GM20000 (cell line): ENCODE measurements around the gene HOXC10.

Experiments used
- DNase-seq: peaks from one replicate; pipeline ENCODE4 v3.0.0; 2012; ENCODE audit warnings: low spot score
- TF ChIP-seq, protein P1 (sequence below): IDR thresholded peaks from 2 replicates; pipeline ENCODE4 v1.5.1; 2012; ENCODE audit warnings: mild to moderate bottlenecking, control low read depth; ENCODE audit errors: extremely low read depth, missing control alignments

Gene HOXC10

DNA sequence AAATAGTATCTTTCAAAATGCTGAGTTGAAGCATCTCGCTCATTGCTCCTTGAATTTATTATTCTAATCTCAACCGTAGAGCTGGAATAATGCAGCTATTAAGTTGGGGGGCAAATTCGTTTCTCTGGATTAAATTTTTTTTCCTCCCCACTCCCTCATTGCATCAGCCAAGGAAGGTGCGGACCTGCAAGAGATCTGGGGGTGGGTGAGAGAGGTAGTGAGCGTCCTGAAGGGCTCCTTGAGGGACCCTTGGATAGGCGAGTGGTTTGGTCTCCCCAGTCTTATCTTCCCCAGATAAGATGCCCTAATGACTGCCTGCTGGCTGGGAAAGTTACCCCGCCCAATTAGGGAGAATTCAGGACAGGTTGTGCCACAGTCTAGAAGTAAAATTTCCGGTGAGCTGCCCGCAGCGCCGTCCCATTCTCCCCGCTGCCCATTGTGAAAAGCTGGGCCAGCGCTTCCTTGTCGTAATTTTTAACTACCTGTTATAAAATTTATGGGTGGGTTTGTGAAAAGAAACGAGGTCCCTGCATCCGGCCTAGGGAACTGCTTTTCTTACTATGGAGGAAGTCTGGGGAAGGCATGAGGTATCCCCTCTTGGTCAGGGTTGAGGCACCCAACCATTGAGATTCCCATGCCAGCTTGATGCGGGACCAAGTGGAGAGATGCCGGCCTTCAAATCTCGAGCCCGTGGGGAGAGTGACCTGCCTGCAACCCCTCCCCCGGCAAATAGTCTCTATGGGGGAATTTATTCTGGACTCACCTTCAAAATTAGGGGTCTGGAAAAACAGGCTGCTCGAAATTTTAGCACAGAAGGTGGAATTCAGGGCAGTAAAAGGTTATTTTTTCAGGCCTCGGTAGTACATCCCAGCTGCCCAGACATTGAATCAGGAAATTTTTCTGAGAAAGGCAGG is 30.3 kb downstream of the HOXC10 start:
- TF ChIP-seq, protein P1, sequence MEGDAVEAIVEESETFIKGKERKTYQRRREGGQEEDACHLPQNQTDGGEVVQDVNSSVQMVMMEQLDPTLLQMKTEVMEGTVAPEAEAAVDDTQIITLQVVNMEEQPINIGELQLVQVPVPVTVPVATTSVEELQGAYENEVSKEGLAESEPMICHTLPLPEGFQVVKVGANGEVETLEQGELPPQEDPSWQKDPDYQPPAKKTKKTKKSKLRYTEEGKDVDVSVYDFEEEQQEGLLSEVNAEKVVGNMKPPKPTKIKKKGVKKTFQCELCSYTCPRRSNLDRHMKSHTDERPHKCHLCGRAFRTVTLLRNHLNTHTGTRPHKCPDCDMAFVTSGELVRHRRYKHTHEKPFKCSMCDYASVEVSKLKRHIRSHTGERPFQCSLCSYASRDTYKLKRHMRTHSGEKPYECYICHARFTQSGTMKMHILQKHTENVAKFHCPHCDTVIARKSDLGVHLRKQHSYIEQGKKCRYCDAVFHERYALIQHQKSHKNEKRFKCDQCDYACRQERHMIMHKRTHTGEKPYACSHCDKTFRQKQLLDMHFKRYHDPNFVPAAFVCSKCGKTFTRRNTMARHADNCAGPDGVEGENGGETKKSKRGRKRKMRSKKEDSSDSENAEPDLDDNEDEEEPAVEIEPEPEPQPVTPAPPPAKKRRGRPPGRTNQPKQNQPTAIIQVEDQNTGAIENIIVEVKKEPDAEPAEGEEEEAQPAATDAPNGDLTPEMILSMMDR = no peak
- no peak for DNase-seq

DNA sequence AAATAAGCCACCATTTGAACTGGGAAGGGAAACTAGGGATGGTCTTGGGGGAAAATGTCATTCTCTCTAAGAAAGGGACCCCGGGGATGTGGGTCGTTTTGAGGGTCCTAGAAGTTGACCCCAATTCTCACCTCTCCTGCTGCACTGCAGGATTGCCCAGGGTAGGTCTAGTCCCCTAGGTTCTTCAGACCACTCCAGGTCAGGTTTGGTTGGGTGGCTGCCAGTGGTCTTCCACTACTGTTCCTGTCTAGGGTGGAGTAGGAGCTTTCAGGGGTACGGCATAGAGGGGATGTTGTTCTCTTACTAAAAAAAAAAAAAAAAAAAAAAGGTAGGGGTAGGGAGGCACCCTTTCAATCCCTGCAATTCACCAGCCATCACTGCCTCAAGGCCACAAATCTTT is 31.1 kb downstream of the HOXC10 start:
- TF ChIP-seq, protein P1 = no peak
- no peak for DNase-seq

DNA sequence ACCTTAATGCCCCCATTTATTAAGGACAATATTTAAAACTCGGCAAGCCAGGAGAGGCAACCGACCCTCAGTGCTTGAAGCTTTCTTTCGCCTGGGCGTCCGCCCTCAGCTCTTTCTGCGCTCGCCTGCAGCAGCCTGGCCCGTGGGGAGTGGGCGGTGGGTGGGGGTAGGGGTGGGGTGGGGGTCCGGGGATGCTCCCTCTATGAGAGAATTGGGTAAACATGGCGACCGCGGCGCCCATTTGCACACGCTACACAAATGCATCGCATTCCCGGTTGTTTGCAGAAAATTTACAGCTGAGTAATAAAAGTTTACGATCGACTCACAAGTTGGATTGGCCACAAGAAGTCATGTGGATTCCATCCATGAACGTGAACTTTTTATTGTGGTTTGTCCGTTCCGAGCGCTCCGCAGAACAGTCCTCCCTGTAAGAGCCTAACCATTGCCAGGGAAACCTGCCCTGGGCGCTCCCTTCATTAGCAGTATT is 31.6 kb downstream of the HOXC10 start:
- TF ChIP-seq, protein P1 = no peak

DNA sequence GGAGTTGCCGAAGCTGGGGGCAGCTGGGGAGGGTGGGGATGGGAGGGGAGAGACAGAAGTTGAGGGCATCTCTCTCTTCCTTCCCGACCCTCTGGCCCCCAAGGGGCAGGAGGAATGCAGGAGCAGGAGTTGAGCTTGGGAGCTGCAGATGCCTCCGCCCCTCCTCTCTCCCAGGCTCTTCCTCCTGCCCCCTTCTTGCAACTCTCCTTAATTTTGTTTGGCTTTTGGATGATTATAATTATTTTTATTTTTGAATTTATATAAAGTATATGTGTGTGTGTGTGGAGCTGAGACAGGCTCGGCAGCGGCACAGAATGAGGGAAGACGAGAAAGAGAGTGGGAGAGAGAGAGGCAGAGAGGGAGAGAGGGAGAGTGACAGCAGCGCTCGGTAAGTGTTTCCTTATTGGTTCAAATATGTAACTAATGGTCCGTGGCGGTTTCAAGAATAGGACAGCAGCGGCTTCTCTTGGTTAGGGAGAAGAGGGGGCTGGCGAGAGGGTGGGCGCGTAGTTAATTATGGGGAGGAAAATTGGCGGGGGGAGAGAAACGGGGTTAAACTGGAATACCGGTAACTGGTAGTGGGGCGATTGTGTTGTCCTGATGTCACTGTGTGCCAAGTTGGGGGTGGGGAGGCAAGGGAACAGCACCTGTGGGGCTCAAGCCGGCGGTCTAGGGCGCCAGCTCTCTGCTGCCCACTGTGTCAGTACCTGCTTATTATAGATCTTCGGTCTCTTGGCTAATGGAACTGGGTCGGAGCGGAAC is 32.3 kb downstream of the HOXC10 start:
- peak; percentile 72 for DNase-seq
- TF ChIP-seq, protein P1 = no peak

More for the DNA sequence above, 31.6 kb downstream of the HOXC10 start:
- no peak for DNase-seq

DNA sequence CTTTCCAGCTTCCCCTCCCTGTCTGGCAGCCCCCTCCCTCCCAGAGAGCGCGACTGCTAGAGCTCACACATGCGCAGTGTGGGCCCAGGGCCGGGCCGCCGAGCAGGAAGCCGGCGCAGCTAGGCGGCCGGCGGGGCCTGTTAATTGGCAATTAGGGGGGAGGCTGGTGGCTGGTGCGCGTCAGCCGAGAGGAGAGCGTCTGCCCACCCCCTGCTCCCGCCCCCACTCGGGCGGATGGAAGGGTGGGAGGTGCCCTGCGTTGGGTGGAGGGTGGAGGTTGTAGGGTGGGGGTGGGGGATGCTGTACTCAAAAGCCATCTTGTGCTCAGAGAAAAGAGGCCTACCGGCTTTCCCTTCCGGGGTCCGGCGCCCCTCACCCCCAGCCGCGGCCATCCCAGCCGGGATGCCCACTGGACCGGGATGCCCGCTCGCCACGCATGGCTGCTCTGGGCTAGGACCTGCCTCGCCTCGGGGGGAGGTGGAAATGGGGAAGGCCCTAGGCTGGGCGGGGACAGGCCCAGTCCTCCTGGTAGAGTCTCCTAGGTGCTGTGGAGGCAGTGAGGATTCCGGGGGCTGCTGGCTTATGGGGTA is 33.0 kb downstream of the HOXC10 start:
- TF ChIP-seq, protein P1 = no peak
- DNase-seq = peak; percentile 96

DNA sequence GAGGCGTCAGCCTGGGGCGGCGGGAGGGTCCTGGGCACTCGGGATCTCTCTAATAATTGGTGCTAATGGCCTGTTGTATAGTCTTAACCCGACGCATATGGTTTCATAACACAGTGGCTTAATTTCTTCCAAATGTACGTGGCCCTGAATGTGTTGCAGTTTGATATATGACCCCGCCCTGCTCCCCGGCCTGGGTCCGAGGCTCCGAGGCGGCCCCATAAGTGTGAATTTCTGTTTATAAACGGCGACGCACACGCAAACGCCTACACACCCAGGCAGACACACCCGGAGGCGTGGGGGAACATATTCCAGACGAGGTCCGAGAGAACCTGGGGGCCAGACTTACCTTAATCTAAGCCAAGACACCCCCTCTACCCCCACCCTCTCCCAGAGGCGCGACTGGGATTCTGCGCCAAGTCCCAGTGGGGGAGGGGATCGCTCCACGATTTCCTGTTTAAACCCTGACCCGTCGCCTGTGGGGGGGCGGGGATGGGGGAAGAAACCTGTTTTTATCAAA is 33.6 kb downstream of the HOXC10 start:
- TF ChIP-seq, protein P1 = no peak
- DNase-seq = no peak
